K562 (cell line): ENCODE measurements around the gene TRIO. TPM values are rescaled to one million over a fixed set of nuclear protein-coding genes. Genes with fewer than 3 reads are reported as not detected.

Experiments used
- ATAC-seq: fragments of 200-7000 bp; cut with Tn5 transposase; 3 replicates; pipeline ENCODE4 v1.9.1; 2020; ENCODE audit warnings: moderate library complexity
- BruUV-seq: library from RNA; stranded (reverse); fragments of 400-500 nt; replicated peaks from 2 replicates; lab custom pipeline; 2021; lab: Mats Ljungman, UMichigan
- CTCF ChIA-PET: fragments of 300-600 bp; formaldehyde crosslinking; extraction: SDS; loops from one replicate; lab custom pipeline; 2021; ENCODE audit warnings: low intra/inter-chr PET ratio; lab: Yijun Ruan, JAX
- POLR2A ChIA-PET: fragments of 300-600, 350-650 bp; sonication (Branson Sonifier 250); formaldehyde crosslinking; extraction: SDS; loops from one replicate; lab custom pipeline; 2021; ENCODE audit warnings: antibody characterized with exemption, inconsistent platforms; lab: Yijun Ruan, JAX
- DNase-seq, 4 experiments: peaks; one replicate each; pipeline versions ENCODE4 v3.0.0 to v3.0.0-alpha.2; 2011 to 2018; ENCODE audit warnings: low spot score in 3 of 4, mixed read lengths in 3 of 4; ENCODE audit errors: extremely low read depth in 1 of 4
- FAIRE-seq: peaks from 2 replicates; lab custom pipeline; 2011; peaks lifted over from hg19 to GRCh38; lab: Jason Lieb, UNC
- H2AFZ ChIP-seq: 2 replicates; pipeline ENCODE4 v1.6.0; 2011; ENCODE audit warnings: low read depth, low read length, control low read depth, inconsistent platforms
- H3K27ac ChIP-seq: fragments of 200-600 bp; 3 replicates; pipeline ENCODE4 v1.8.0; 2011; ENCODE audit warnings: low read depth, mild to moderate bottlenecking, control low read depth, inconsistent platforms, low read length, moderate library complexity, mixed read lengths; ENCODE audit errors: extremely low read depth
- H3K27me3 ChIP-seq, 2 experiments: fragments of 300-600 bp in 1 of 2; 2 replicates in 1 of 2; 3 replicates in 1 of 2; pipeline versions ENCODE4 v1.6.0 to v1.8.0; 2011; ENCODE audit warnings: inconsistent platforms in 2 of 2, low read length in 2 of 2, mild to moderate bottlenecking in 1 of 2, mixed read lengths in 1 of 2, moderate library complexity in 1 of 2; ENCODE audit not compliant: control insufficient read depth in 2 of 2, insufficient read depth in 2 of 2
- H3K36me3 ChIP-seq: fragments of 300-600 bp; 3 replicates; pipeline ENCODE4 v1.8.0; 2011; ENCODE audit warnings: mild to moderate bottlenecking, low read length, inconsistent platforms; ENCODE audit not compliant: control insufficient read depth, insufficient read depth
- H3K4me1 ChIP-seq, 2 experiments: fragments of 200-600 bp in 1 of 2; replicated peaks in 1 of 2; 2 replicates in 1 of 2; 3 replicates in 1 of 2; pipeline versions ENCODE4 v1.5.1 to v1.8.0; 2011; ENCODE audit warnings: inconsistent platforms in 2 of 2, low read length in 2 of 2, mild to moderate bottlenecking in 1 of 2, mixed read lengths in 1 of 2, moderate library complexity in 1 of 2; ENCODE audit not compliant: control insufficient read depth in 2 of 2, insufficient read depth in 2 of 2
- H3K4me2 ChIP-seq: 2 replicates; pipeline ENCODE4 v1.6.1; 2011; ENCODE audit warnings: low read length, control low read depth, inconsistent platforms, mixed read lengths; ENCODE audit not compliant: insufficient read depth
- H3K4me3 ChIP-seq: fragments of 200-600 bp; sonication (generic), shearing (Covaris generic); 2 replicates; pipeline ENCODE4 v1.5.1; 2016; ENCODE audit warnings: control low read depth, inconsistent platforms
- H3K79me2 ChIP-seq: fragments of 200-600 bp; 3 replicates; pipeline ENCODE4 v1.8.0; 2011; ENCODE audit warnings: low read length, inconsistent platforms; ENCODE audit not compliant: control insufficient read depth, insufficient read depth
- H3K9ac ChIP-seq, 2 experiments: 2 replicates each; pipeline versions ENCODE4 v1.6.0 to v1.6.1; 2011; ENCODE audit warnings: low read depth in 2 of 2, low read length in 2 of 2, control low read depth in 1 of 2, inconsistent platforms in 1 of 2, mild to moderate bottlenecking in 1 of 2, mixed read lengths in 1 of 2; ENCODE audit not compliant: insufficient read depth in 1 of 2
- H3K9me1 ChIP-seq: one replicate; pipeline ENCODE4 v1.6.0; 2011; ENCODE audit warnings: inconsistent platforms, mild to moderate bottlenecking, low read length, moderate library complexity; ENCODE audit not compliant: control insufficient read depth, insufficient read depth
- H3K9me3 ChIP-seq: replicated peaks from 2 replicates; pipeline ENCODE4 v1.5.1; 2011; ENCODE audit warnings: low read depth, low read length, inconsistent platforms; ENCODE audit not compliant: control insufficient read depth, insufficient read depth
- H4K20me1 ChIP-seq: replicated peaks from 2 replicates; pipeline ENCODE4 v1.6.1; 2011; ENCODE audit warnings: low read length, inconsistent platforms, mixed read lengths; ENCODE audit not compliant: control insufficient read depth, insufficient read depth
- TAF9B ChIP-seq: fragments of 450-650 bp; IDR thresholded peaks from 2 replicates; pipeline ENCODE4 v1.6.1; 2018; ENCODE audit warnings: mild to moderate bottlenecking; ENCODE audit not compliant: partially characterized antibody
- ZBTB8A ChIP-seq: fragments of 450-650 bp; IDR thresholded peaks from 2 replicates; pipeline ENCODE4 v1.6.1; 2018; ENCODE audit warnings: mild to moderate bottlenecking, moderate library complexity; ENCODE audit not compliant: partially characterized antibody
- WGBS: fragments of 100-300 bp; shearing (Covaris generic); methylation state at CpG from one replicate; pipeline ENCODE4 v1.1.6; 2016; ENCODE audit warnings: low coverage, mixed read lengths; ENCODE audit not compliant: insufficient coverage; ENCODE audit errors: missing lambda C conversion rate; 5-methylcytosine and 5-hydroxymethylcytosine counted together
- in situ Hi-C: fragments of 300-500 bp; cut with MboI; formaldehyde crosslinking; loops from 4 replicates; pipeline ENCODE4 v1.15.0; 2018; ENCODE audit warnings: inconsistent platforms, mixed read lengths
- intact Hi-C: fragments of 100-400 bp; cut with micrococcal nuclease; formaldehyde crosslinking; loops from 2 replicates; pipeline ENCODE4 v1.14.2; 2022
- polyA plus RNA-seq, 8 experiments: library from polyadenylated mRNA; depleted of rRNA in 4 of 8; stranded (reverse) in 5 of 8; unstranded in 3 of 8; fragments of >200 nt; fragmentation: Nextera tagmentation in 2 of 8; fragmentation: Illumina TruSeq in 1 of 8; extraction: Ambion mirVana in 2 of 8; extraction: Trizol in 1 of 8; gene quantifications; 2 replicates each; pipeline versions ENCODE4 v1.2.1 to v1.2.3, GENCODE V29; 2011 to 2014; ENCODE audit warnings: inconsistent platforms in 1 of 8, missing spikeins in 1 of 8
- total RNA-seq, 7 experiments: library from RNA; depleted of rRNA in 6 of 7; stranded (reverse); fragments of >200 nt in 6 of 7; fragmentation: Illumina TruSeq in 2 of 7; extraction: Trizol in 2 of 7; gene quantifications; 2 replicates each; pipeline versions ENCODE4 v1.2.1 to v1.2.3, GENCODE V29; 2011 to 2021; ENCODE audit warnings: low replicate concordance in 1 of 7
- TF ChIP-seq, protein P1 (sequence below): sonication (generic); formaldehyde crosslinking; IDR thresholded peaks from 2 replicates; pipeline ENCODE4 v1.8.0; 2022; ENCODE audit warnings: missing genetic modification reagents, mild to moderate bottlenecking, borderline replicate concordance
- TF ChIP-seq, protein P2 (sequence below): fragments of 450-650 bp; IDR thresholded peaks from 2 replicates; pipeline ENCODE4 v1.6.1; 2016

Gene TRIO
- total and polyA plus RNA-seq, 9 of the 15 experiments (the other 6 are each of a cell fraction or from before 2014, with no cell fraction given), result 0.24 to 5.0 (median 1.1) TPM

GRCh38 chr5:14261856-14262611 is 118.9 kb downstream of the TRIO start:
- Histone ChIP-seq H3K9ac (no peak overlapping the region; a peak in 1 of 4 replicates), H3K4me2 (no peak overlapping the region), H3K36me3 (no peaks in the 10 kb centered on the region), H3K27ac (no peak overlapping the region), H3K79me2 (no peaks in the 10 kb centered on the region), H3K9me3 (no peaks in the 10 kb centered on the region), H4K20me1 (no peaks in the 10 kb centered on the region), H2AFZ (no peak overlapping the region), H3K9me1 (no peaks in the 10 kb centered on the region), H3K4me3 (no peak overlapping the region), H3K27me3 (peaks cover 0 to 4% of the 10 kb centered on the region in 2 experiments; a peak in 1 of 5 replicates), H3K4me1 (peaks cover 13 to 14% of the 10 kb centered on the region in 2 experiments; a peak in 4 of 5 replicates)
- DNase-seq, result no peak
- no TSS peak for BruUV-seq
- 50% methylated on average over 11 of the region's 12 CpGs for whole genome bisulfite sequencing
- POLR2A ChIA-PET, result interaction anchor here (0.5 to 0.8 kb wide), 3 partner anchors 12 to 388 kb away, joined by 3 to 4 read pairs (median 4); no protein-coding TSS in a partner anchor
- CTCF ChIA-PET, result interaction anchor here (0.6 kb wide), 1 partner anchor 195 kb away, joined by 7 read pairs; no protein-coding TSS in a partner anchor
- in situ Hi-C loops (no loop called here), intact Hi-C loops (no loop called here)
- no peak for ATAC-seq
- TF ChIP-seq ZBTB8A, result no peak
- FAIRE-seq, result no peak

DNA sequence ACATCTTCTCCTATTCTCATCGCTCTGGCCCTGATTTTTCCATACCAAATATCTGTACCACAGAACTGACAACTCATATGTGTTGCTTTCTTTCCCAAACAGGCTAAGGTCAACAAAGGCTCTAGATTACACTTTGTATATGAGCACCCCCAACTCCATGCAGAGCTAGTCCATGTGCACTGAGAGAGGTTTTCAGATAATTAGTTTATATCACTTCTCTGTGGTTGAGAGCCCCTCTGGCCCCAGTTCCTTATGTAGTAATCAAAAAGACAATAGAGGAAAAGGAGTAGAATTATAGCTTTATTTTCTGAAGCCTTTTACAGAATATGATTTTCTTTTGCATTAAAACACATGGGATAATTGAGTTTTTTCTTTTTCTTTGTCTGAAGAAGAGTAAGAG is 120.0 kb downstream of the TRIO start:
- no peak for DNase-seq
- Histone ChIP-seq H3K4me3 (no peak overlapping the region), H2AFZ (no peak overlapping the region), H3K27ac (no peak overlapping the region), H3K9me3 (no peaks in the 10 kb centered on the region), H3K9ac (no peak overlapping the region), H3K27me3 (peaks cover 0 to under 1% of the 10 kb centered on the region in 2 experiments; a peak in 1 of 5 replicates), H3K4me2 (no peak overlapping the region), H4K20me1 (no peaks in the 10 kb centered on the region), H3K36me3 (no peaks in the 10 kb centered on the region), H3K4me1 (peaks cover 13 to 24% of the 10 kb centered on the region in 2 experiments; a peak in 4 of 5 replicates), H3K9me1 (no peaks in the 10 kb centered on the region), H3K79me2 (no peaks in the 10 kb centered on the region)
- ChIA-PET POLR2A (no interaction called here), CTCF (no interaction called here)
- no peak for ATAC-seq
- intact Hi-C loops, result no loop called here
- no peak for FAIRE-seq
- WGBS, result 50% methylated on average over 1 of the region's 1 CpG
- no TSS peak for BruUV-seq
- in situ Hi-C loops, result no loop called here
- TF ChIP-seq, protein P1, sequence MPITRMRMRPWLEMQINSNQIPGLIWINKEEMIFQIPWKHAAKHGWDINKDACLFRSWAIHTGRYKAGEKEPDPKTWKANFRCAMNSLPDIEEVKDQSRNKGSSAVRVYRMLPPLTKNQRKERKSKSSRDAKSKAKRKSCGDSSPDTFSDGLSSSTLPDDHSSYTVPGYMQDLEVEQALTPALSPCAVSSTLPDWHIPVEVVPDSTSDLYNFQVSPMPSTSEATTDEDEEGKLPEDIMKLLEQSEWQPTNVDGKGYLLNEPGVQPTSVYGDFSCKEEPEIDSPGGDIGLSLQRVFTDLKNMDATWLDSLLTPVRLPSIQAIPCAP (CRISPR knock-in tag), result no peak
- no peak for TF ChIP-seq TAF9B
- TF ChIP-seq, protein P2, sequence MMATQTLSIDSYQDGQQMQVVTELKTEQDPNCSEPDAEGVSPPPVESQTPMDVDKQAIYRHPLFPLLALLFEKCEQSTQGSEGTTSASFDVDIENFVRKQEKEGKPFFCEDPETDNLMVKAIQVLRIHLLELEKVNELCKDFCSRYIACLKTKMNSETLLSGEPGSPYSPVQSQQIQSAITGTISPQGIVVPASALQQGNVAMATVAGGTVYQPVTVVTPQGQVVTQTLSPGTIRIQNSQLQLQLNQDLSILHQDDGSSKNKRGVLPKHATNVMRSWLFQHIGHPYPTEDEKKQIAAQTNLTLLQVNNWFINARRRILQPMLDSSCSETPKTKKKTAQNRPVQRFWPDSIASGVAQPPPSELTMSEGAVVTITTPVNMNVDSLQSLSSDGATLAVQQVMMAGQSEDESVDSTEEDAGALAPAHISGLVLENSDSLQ, result no peak
